ENCODE results near the gene PIGS.

DNA sequence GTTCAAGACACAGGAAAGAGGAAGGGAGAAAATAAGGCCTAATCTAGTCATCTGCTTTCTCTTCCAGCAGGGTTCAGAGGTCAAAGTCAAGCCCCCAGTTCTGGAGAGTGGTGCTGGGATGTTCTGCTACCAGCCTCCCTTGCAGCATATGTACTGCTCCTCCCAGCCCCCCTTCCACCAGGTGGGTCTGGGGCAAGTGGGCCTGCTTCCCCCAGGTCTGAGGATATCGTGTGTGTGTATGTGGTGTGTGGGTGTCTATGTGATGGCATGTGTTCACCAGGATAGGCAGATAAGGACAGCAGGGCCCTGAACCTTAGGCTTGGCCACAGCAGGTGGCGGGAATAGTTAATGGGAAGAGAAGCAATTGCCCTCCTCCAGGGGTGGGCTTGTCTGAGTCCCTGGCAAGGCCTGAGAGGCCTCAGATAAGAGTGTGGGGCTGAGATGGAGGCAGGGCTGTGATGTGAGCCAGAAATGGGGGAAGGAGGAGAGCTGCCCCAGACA is 44.1 kb downstream of the PIGS start:
- TF ChIP-seq, protein P1, sequence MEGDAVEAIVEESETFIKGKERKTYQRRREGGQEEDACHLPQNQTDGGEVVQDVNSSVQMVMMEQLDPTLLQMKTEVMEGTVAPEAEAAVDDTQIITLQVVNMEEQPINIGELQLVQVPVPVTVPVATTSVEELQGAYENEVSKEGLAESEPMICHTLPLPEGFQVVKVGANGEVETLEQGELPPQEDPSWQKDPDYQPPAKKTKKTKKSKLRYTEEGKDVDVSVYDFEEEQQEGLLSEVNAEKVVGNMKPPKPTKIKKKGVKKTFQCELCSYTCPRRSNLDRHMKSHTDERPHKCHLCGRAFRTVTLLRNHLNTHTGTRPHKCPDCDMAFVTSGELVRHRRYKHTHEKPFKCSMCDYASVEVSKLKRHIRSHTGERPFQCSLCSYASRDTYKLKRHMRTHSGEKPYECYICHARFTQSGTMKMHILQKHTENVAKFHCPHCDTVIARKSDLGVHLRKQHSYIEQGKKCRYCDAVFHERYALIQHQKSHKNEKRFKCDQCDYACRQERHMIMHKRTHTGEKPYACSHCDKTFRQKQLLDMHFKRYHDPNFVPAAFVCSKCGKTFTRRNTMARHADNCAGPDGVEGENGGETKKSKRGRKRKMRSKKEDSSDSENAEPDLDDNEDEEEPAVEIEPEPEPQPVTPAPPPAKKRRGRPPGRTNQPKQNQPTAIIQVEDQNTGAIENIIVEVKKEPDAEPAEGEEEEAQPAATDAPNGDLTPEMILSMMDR (IDR thresholded peaks at IDR 0.05; ENCODE audit: low read length): no peak
- no peak for TF ChIP-seq EZH2 (IDR thresholded peaks at IDR 0.05; ENCODE audit: borderline replicate concordance, low read length)
